PC-9 (cell line): Measurements from ENCODE around the gene ASPA.

ENCODE experiments used
- CTCF ChIP-seq: fragments of 200-600 bp; sonication (generic); conservative IDR thresholded peaks from 2 replicates; pipeline ENCODE4 v1.6.1; 2017; ENCODE audit warnings: mixed run types, antibody characterized with exemption, mild to moderate bottlenecking, moderate library complexity
- EZH2 ChIP-seq: fragments of 200-600 bp; sonication (generic); IDR thresholded peaks from 2 replicates; pipeline ENCODE4 v1.8.0; 2017; ENCODE audit warnings: antibody characterized with exemption, low read depth

- TF ChIP-seq CTCF (no peak), EZH2 (no peak)
Measured at GRCh38 chr17:3532859-3533142, 57.0 kb downstream of the ASPA start.
